HepG2 (cell line): ENCODE data around the gene SUN1. TPM values are rescaled to one million over a fixed set of nuclear protein-coding genes. Genes with fewer than 3 reads are reported as not detected.

Experiments
- ESRRA ChIP-seq: sonication (generic); formaldehyde crosslinking; IDR thresholded peaks from 2 replicates; pipeline ENCODE4 v1.5.1; 2020; ENCODE audit warnings: mild to moderate bottlenecking, low read depth, missing genetic modification reagents
- GABPA ChIP-seq, 2 experiments: IDR thresholded peaks; 2 replicates each; pipeline ENCODE4 v1.6.1; 2011 to 2016; ENCODE audit warnings: low read depth in 2 of 2, low read length in 1 of 2, missing biosample characterization in 1 of 2, missing genetic modification characterization in 1 of 2
- KAT2B ChIP-seq: fragments of 150-350 bp; IDR thresholded peaks from 2 replicates; pipeline ENCODE4 v1.6.1; 2014; ENCODE audit warnings: low read depth, low read length, borderline replicate concordance
- KMT2B ChIP-seq: IDR thresholded peaks from 2 replicates; pipeline ENCODE4 v1.6.1; 2016; ENCODE audit warnings: missing genetic modification reagents, missing compliant biosample characterization
- MLLT10 ChIP-seq: sonication (generic); formaldehyde crosslinking; IDR thresholded peaks from 2 replicates; pipeline ENCODE4 v1.4.0; 2020; ENCODE audit warnings: missing genetic modification reagents
- PRPF4 ChIP-seq: fragments of 200-400 bp; formaldehyde crosslinking; IDR thresholded peaks from 2 replicates; pipeline ENCODE4 v1.6.1; 2016; ENCODE audit warnings: low read length, low read depth; ENCODE audit not compliant: poor library complexity, severe bottlenecking
- SNAPC5 ChIP-seq: sonication (generic); formaldehyde crosslinking; IDR thresholded peaks from 2 replicates; pipeline ENCODE4 v1.8.1; 2023; ENCODE audit warnings: mild to moderate bottlenecking, missing genetic modification reagents, borderline replicate concordance
- TAF1 ChIP-seq: sonication (generic); formaldehyde crosslinking; IDR thresholded peaks from 2 replicates; pipeline ENCODE4 v1.4.0; 2020; ENCODE audit warnings: missing genetic modification reagents
- TP53 ChIP-seq: sonication (generic); formaldehyde crosslinking; conservative IDR thresholded peaks from 2 replicates; pipeline ENCODE4 v1.4.0; 2020; ENCODE audit warnings: missing genetic modification reagents
- ZEB1 ChIP-seq: IDR thresholded peaks from 2 replicates; pipeline ENCODE4 v1.6.1; 2012; ENCODE audit warnings: mild to moderate bottlenecking, low read depth, inconsistent platforms; ENCODE audit not compliant: insufficient replicate concordance
- ZNF317 ChIP-seq: sonication (generic); formaldehyde crosslinking; IDR thresholded peaks from 2 replicates; pipeline ENCODE4 v1.5.0; 2020; ENCODE audit warnings: mild to moderate bottlenecking, missing genetic modification reagents
- ZNF34 ChIP-seq: sonication (generic); formaldehyde crosslinking; IDR thresholded peaks from 2 replicates; pipeline ENCODE4 v1.4.0; 2020; ENCODE audit warnings: mild to moderate bottlenecking, missing genetic modification reagents, borderline replicate concordance
- ZNF343 ChIP-seq: sonication (generic); formaldehyde crosslinking; IDR thresholded peaks from 2 replicates; pipeline ENCODE4 v1.4.0; 2020; ENCODE audit warnings: mild to moderate bottlenecking, missing genetic modification reagents
- ZNF564 ChIP-seq: sonication (generic); formaldehyde crosslinking; IDR thresholded peaks from 2 replicates; pipeline ENCODE4 v1.8.1; 2023; ENCODE audit warnings: mild to moderate bottlenecking, missing genetic modification reagents
- ZNF589 ChIP-seq: sonication (generic); formaldehyde crosslinking; conservative IDR thresholded peaks from 2 replicates; pipeline ENCODE4 v1.8.0; 2022; ENCODE audit warnings: mild to moderate bottlenecking, moderate library complexity, missing genetic modification reagents
- ZNF607 ChIP-seq: sonication (generic); formaldehyde crosslinking; IDR thresholded peaks from 2 replicates; pipeline ENCODE4 v1.5.1; 2020; ENCODE audit warnings: missing genetic modification reagents, mild to moderate bottlenecking, borderline replicate concordance
- ZNF83 ChIP-seq: sonication (generic); formaldehyde crosslinking; IDR thresholded peaks from 2 replicates; pipeline ENCODE4 v1.4.0; 2020; ENCODE audit warnings: missing genetic modification reagents, mild to moderate bottlenecking, borderline replicate concordance
- polyA plus RNA-seq, 8 experiments: library from polyadenylated mRNA; depleted of rRNA in 3 of 8; stranded (reverse) in 7 of 8; unstranded in 1 of 8; fragments of >200 nt; fragmentation: Illumina TruSeq in 4 of 8; extraction: Trizol in 4 of 8; gene quantifications; 2 replicates each; pipeline versions ENCODE4 v1.2.1 to v1.2.3, GENCODE V29; 2011 to 2016; ENCODE audit warnings: low read depth in 4 of 8, missing spikeins in 1 of 8, mixed read lengths in 1 of 8; ENCODE audit not compliant: insufficient read depth in 1 of 8
- total RNA-seq, 5 experiments: library from RNA; depleted of rRNA; stranded (reverse); fragments of >200 nt; fragmentation: Illumina TruSeq; extraction: Trizol; gene quantifications; 2 replicates each; pipeline ENCODE4 v1.2.3, GENCODE V29; 2016; ENCODE audit warnings: low read depth in 1 of 5
- TF ChIP-seq, protein P1 (sequence below), 2 experiments: sonication (generic) in 1 of 2; formaldehyde crosslinking in 1 of 2; IDR thresholded peaks; 2 replicates each; pipeline versions ENCODE4 v1.6.1 to v1.9.0; 2014 to 2022; ENCODE audit warnings: antibody characterized with exemption in 1 of 2, borderline replicate concordance in 1 of 2, inconsistent platforms in 1 of 2, low read depth in 1 of 2, missing genetic modification reagents in 1 of 2
- TF ChIP-seq, protein P2 (sequence below): IDR thresholded peaks from 2 replicates; pipeline ENCODE4 v1.6.1; 2016
- TF ChIP-seq, protein P3 (sequence below): IDR thresholded peaks from 2 replicates; pipeline ENCODE4 v1.6.1; 2016; ENCODE audit warnings: missing compliant biosample characterization, missing genetic modification reagents, borderline replicate concordance

The SUN1 gene
- total and polyA plus RNA-seq, 2 of the 13 experiments (the other 11 are each of a cell fraction or from before 2014, with no cell fraction given): 47.0 to 126 TPM

DNA sequence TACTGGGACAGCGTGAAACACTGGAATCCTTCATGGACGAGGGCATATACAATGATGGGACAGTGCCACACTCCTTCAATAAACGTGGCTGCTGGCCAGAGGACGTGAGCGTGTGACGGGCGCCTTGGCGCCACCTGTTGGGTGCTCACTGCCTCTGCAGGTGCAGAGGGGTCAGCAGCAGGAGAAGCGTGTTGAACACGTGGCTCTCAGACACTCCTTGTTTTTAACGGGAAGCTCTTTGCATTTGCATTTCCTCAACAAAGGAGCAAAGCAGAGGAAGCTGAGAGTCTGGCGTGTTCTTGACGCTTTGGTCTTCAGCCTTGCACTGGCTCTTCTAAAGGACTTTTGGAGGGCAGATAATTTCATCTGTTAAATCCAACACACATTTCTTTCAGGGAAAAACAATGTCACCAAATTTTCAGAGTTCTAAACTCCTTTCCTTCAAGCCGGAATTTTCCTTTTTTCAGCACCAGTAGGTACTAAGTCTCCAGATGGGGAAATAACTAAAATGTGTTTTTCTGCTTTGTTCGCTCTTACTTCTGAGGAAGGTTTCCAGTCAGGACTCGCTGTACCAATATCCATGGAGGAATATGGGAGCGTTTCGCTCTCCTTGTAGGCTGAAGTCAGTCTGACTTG lies 41.2 kb downstream of the SUN1 start (continued):
- TF ChIP-seq, protein P1, sequence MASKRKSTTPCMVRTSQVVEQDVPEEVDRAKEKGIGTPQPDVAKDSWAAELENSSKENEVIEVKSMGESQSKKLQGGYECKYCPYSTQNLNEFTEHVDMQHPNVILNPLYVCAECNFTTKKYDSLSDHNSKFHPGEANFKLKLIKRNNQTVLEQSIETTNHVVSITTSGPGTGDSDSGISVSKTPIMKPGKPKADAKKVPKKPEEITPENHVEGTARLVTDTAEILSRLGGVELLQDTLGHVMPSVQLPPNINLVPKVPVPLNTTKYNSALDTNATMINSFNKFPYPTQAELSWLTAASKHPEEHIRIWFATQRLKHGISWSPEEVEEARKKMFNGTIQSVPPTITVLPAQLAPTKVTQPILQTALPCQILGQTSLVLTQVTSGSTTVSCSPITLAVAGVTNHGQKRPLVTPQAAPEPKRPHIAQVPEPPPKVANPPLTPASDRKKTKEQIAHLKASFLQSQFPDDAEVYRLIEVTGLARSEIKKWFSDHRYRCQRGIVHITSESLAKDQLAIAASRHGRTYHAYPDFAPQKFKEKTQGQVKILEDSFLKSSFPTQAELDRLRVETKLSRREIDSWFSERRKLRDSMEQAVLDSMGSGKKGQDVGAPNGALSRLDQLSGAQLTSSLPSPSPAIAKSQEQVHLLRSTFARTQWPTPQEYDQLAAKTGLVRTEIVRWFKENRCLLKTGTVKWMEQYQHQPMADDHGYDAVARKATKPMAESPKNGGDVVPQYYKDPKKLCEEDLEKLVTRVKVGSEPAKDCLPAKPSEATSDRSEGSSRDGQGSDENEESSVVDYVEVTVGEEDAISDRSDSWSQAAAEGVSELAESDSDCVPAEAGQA (IDR thresholded peaks at IDR 0.05; ENCODE audit: low read depth): peak; percentile 52; the same call in 1 of the 2 replicates
- TF ChIP-seq, protein P1 (CRISPR knock-in tag; IDR thresholded peaks at IDR 0.05; ENCODE audit: borderline replicate concordance): 0 out of 2 replicates have a peak, but pooled peaks have one; percentile 40
- no peak for TF ChIP-seq MLLT10
- TF ChIP-seq ZNF83 (CRISPR knock-in tag): peak; percentile 83; the same call in 1 of the 2 replicates
- no peak for TF ChIP-seq TAF1
- TF ChIP-seq, protein P2, sequence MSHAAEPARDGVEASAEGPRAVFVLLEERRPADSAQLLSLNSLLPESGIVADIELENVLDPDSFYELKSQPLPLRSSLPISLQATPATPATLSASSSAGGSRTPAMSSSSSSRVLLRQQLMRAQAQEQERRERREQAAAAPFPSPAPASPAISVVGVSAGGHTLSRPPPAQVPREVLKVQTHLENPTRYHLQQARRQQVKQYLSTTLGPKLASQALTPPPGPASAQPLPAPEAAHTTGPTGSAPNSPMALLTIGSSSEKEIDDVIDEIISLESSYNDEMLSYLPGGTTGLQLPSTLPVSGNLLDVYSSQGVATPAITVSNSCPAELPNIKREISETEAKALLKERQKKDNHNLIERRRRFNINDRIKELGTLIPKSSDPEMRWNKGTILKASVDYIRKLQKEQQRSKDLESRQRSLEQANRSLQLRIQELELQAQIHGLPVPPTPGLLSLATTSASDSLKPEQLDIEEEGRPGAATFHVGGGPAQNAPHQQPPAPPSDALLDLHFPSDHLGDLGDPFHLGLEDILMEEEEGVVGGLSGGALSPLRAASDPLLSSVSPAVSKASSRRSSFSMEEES (CRISPR knock-in tag): peak; percentile 92
- peak; percentile 77; the same call in 1 of the 2 replicates for TF ChIP-seq ZNF317 (CRISPR knock-in tag)
- TF ChIP-seq ESRRA (CRISPR knock-in tag): peak; percentile 54; the same call in 1 of the 2 replicates
- peak; percentile 67 for TF ChIP-seq KMT2B (CRISPR knock-in tag)
- TF ChIP-seq ZNF564 (CRISPR knock-in tag): peak; percentile 40; the same call in 1 of the 2 replicates
- no peak for TF ChIP-seq ZEB1
- no peak for TF ChIP-seq GABPA (IDR thresholded peaks at IDR 0.05; ENCODE audit: low read depth, low read length)
- TF ChIP-seq GABPA (CRISPR knock-in tag; IDR thresholded peaks at IDR 0.05; ENCODE audit: low read depth): peak; percentile 51; the same call in 1 of the 2 replicates
- TF ChIP-seq, protein P3, sequence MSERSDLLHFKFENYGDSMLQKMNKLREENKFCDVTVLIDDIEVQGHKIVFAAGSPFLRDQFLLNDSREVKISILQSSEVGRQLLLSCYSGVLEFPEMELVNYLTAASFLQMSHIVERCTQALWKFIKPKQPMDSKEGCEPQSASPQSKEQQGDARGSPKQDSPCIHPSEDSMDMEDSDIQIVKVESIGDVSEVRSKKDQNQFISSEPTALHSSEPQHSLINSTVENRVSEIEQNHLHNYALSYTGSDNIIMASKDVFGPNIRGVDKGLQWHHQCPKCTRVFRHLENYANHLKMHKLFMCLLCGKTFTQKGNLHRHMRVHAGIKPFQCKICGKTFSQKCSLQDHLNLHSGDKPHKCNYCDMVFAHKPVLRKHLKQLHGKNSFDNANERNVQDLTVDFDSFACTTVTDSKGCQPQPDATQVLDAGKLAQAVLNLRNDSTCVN: peak; percentile 90
- peak; percentile 85; the same call in 1 of the 2 replicates for TF ChIP-seq TP53
- no peak for TF ChIP-seq PRPF4
- TF ChIP-seq ZNF589 (CRISPR knock-in tag): peak; percentile 66; the same call in 1 of the 2 replicates
- TF ChIP-seq ZNF607 (CRISPR knock-in tag): peak; percentile 99
- no peak for TF ChIP-seq ZNF343
- TF ChIP-seq ZNF34 (CRISPR knock-in tag): no peak
- TF ChIP-seq SNAPC5: no peak
- TF ChIP-seq KAT2B: no peak
